HG03378 (cell line): ENCODE data around the gene PDE8A.

Experiments
- ATAC-seq: cut with Tn5 transposase; IDR thresholded peaks from one replicate; pipeline ENCODE4 v1.9.1; 2021; ENCODE audit warnings: mild to moderate bottlenecking, moderate library complexity; ENCODE audit not compliant: unreplicated experiment

Gene PDE8A

GRCh38 chr15:84981711-84982300 is at the start of gene PDE8A:
PDE8A (plus strand) TSS chr15:84981856; CDS start chr15:84982163, 307 bp downstream.
- peak; percentile 10 for ATAC-seq

GRCh38 chr15:84934942-84935729 is 46.5 kb upstream of the PDE8A start:
- no peak for ATAC-seq

GRCh38 chr15:84937144-84937543 is 44.5 kb upstream of the PDE8A start:
- ATAC-seq = no peak

- no peak for ATAC-seq
Measured at GRCh38 chr15:84938726-84939125, 42.9 kb upstream of the PDE8A start.

- ATAC-seq = no peak
Measured at GRCh38 chr15:84940399-84940798, 41.3 kb upstream of the PDE8A start.

- no peak for ATAC-seq
Measured at GRCh38 chr15:84942456-84942855, 39.2 kb upstream of the PDE8A start.

- ATAC-seq = no peak
Measured at GRCh38 chr15:84944311-84944710, 37.3 kb upstream of the PDE8A start.

GRCh38 chr15:84944861-84945260 is 36.8 kb upstream of the PDE8A start:
- no peak for ATAC-seq

- no peak for ATAC-seq
Measured at GRCh38 chr15:84946772-84947489, 34.7 kb upstream of the PDE8A start.

GRCh38 chr15:84947947-84948830 is 33.5 kb upstream of the PDE8A start:
- ATAC-seq = no peak

- ATAC-seq = no peak
Measured at GRCh38 chr15:84949043-84949442, 32.6 kb upstream of the PDE8A start.

- no peak for ATAC-seq
Measured at GRCh38 chr15:84949845-84950569, 31.6 kb upstream of the PDE8A start.

- no peak for ATAC-seq
Measured at GRCh38 chr15:84950570-84951111, 31.0 kb upstream of the PDE8A start.

- no peak for ATAC-seq
Measured at GRCh38 chr15:84951736-84952135, 29.9 kb upstream of the PDE8A start.

- ATAC-seq = no peak
Measured at GRCh38 chr15:84953136-84953535, 28.5 kb upstream of the PDE8A start.

GRCh38 chr15:84953726-84954125 is 27.9 kb upstream of the PDE8A start:
- ATAC-seq = no peak

GRCh38 chr15:84955089-84955848 is 26.4 kb upstream of the PDE8A start:
- no peak for ATAC-seq

GRCh38 chr15:84956199-84956598 is 25.5 kb upstream of the PDE8A start:
- no peak for ATAC-seq

GRCh38 chr15:84960391-84961113 is 21.1 kb upstream of the PDE8A start:
- no peak for ATAC-seq
